D721Med (cell line): ENCODE results near the gene CDH23.

Experiments
- DNase-seq: peaks from one replicate; pipeline ENCODE4 v3.0.0; 2011; ENCODE audit warnings: low spot score; ENCODE audit not compliant: insufficient read length
- FAIRE-seq: peaks from 2 replicates; lab custom pipeline; 2011; peaks lifted over from hg19 to GRCh38; lab: Jason Lieb, UNC
- CTCF ChIP-seq: IDR thresholded peaks from 2 replicates; pipeline ENCODE4 v1.5.1; 2012; ENCODE audit warnings: mild to moderate bottlenecking, control low read depth; ENCODE audit not compliant: insufficient read depth; ENCODE audit errors: missing control alignments

CDH23 gene

GRCh38 chr10:71683301-71683700 is 286.6 kb downstream of the CDH23 start:
- DNase-seq (no peak), FAIRE-seq (no peak)
- TF ChIP-seq CTCF: no peak

GRCh38 chr10:71684356-71685173 is 287.8 kb downstream of the CDH23 start:
- FAIRE-seq: no peak
- no peak for DNase-seq
- no peak for TF ChIP-seq CTCF

- TF ChIP-seq CTCF: no peak
- no peak for FAIRE-seq
- no peak for DNase-seq
Measured at GRCh38 chr10:71685554-71686232, 289.0 kb downstream of the CDH23 start.

- no peak for DNase-seq
- TF ChIP-seq CTCF: no peak
- no peak for FAIRE-seq
Measured at GRCh38 chr10:71687077-71687476, 290.4 kb downstream of the CDH23 start.

- no peak for FAIRE-seq
- no peak for DNase-seq
- TF ChIP-seq CTCF: no peak
Measured at GRCh38 chr10:71687480-71687879, 290.8 kb downstream of the CDH23 start.

- no peak for FAIRE-seq
- no peak for DNase-seq
- no peak for TF ChIP-seq CTCF
Measured at GRCh38 chr10:71688256-71688655, 291.5 kb downstream of the CDH23 start.
